ENCODE results near the gene CDH23.

Gene CDH23

GRCh38 chr10:71565284-71566000, 168.7 kb downstream of the CDH23 start:
- DNase-seq (ENCODE audit: low spot score): no peak

DNA sequence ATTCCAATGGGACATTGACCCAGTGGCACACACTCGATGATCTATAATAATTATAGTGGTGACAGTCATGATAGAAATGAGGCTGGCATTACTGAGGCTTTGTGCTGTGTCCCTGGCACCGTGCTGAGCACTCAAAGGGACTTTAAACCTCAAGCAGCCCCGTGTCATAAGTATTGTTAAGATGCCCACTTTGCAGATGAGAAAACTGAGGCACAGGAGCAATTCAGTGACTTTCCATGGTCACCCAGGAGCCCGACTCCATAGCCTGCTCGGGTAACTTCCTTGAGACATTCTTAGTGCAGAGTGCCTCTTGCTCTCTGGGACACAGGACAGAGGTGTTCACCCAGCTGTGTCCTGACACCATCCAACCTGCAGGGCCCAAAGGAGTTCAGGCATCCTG, 170.3 kb downstream of the CDH23 start:
- DNase-seq (ENCODE audit: low spot score): no peak

DNA sequence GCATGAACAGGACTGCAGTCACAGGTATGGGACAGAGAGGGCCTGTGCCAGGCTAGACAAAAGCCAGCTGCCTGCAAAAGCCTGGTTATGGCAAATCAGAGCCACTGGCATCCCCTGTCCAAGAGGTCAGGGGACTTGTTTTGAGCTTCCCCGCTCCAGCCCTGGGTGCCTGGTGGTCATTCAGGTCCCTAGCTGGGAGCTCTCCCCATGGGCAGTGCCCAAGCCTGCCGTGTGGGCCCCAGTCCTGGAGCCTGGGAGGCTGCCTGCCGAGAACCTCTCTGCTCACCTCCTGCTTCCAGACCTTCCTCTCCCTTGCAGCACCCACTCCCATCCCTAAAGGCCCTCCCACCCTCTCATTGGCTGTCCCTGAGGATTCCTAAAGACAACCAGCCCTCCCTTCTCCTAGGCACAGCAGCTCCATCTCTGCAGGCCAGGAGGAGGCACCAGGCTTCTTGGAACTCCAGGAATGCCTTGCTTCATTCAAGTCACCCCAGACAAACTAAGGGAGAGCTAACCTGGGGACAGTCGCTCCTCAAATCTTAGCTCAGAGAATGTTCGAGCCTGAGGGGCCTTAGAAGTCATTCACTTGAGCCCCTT, 172.3 kb downstream of the CDH23 start:
- DNase-seq (ENCODE audit: low spot score): no peak

GRCh38 chr10:71569775-71570588, 173.3 kb downstream of the CDH23 start:
- peak; percentile 72 for DNase-seq (ENCODE audit: low spot score)

DNA sequence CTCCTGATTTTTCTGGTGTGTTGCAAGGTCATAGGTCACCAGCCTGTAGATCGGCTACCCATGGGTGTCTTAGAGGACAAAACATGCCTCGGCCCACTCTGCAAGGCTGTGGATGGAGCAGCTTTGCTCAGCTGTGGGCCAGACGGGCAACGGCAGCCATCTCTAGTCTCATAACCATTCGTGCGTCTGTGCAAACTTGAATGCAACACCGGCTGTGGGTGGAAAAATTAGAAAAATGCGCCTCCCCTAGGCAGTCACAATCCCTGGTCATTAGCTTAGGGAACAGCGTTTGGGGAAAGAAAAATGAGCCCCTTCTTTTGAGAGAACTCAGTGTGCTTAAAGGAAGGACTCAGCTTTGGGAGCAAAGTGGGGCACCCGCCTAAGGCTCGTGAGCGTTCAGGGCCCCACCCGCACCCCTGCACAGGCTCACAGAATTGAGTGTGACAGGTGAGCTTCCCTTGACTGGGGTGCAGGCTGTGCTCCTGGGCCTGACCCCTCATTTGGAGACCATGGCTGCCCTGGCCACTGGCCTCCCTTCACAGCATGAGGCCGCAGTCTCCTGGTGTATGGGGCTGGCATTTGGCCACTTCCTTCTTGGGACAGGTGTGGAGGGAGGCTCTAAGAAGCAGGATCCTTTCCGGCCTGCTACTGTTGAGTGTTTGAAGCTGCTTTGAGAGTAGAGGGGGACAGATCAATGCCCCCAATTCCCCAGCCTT, 174.9 kb downstream of the CDH23 start:
- no peak for DNase-seq (ENCODE audit: low spot score)

- no peak for DNase-seq (ENCODE audit: low spot score)
These were observed 176.2 kb downstream of the CDH23 start for GRCh38 chr10:71572962-71573361.

- DNase-seq (ENCODE audit: low spot score): no peak
These were observed 177.1 kb downstream of the CDH23 start for GRCh38 chr10:71573562-71574518.

DNA sequence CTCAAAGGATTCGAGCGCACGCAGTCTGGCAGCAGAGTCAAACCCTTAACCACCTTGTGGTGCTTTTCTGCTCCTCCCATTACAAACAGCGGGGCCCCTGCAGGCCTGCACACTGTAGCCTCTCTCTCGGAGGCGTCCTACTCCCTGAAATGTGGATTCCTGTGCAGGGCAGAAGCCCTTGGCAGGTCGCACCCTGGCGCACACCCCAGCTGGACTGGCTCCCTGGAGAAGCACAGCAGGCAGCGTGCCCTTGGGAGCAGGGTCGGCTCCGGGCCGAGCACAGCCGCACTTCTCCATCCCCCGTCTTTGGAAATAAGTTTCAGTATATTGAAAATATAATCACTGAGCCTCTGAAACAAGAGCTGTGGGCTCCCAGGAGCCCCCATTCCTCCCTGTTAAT, 178.7 kb downstream of the CDH23 start:
- no peak for DNase-seq (ENCODE audit: low spot score)

GRCh38 chr10:71575934-71576801, 179.4 kb downstream of the CDH23 start:
- no peak for DNase-seq (ENCODE audit: low spot score)

- no peak for DNase-seq (ENCODE audit: low spot score)
These were observed 180.1 kb downstream of the CDH23 start for GRCh38 chr10:71576842-71577241.

- DNase-seq (ENCODE audit: low spot score): no peak
These were observed 180.6 kb downstream of the CDH23 start for GRCh38 chr10:71577345-71577744.

- no peak for DNase-seq (ENCODE audit: low spot score)
These were observed 181.3 kb downstream of the CDH23 start for GRCh38 chr10:71578069-71578468.

DNA sequence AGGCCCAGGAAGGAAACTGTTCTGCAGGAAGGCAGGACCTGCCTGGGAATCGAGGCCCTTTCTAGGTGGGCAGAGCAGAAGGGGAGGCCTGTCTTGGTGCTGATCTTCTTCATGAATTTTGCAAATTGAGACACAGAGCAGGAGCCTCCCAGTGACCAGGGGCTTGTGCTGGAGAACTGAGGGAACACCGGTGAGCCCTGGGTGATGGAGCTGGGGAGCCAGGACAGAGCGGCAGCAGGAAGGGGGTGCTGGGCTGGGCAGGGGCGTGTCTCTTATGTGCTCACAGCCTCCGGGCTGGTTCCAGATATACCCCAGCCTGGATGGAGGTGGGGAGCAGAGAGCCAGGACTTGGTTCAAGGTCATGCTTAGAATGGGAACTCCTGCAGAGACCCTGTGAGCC, 182.9 kb downstream of the CDH23 start:
- no peak for DNase-seq (ENCODE audit: low spot score)

DNA sequence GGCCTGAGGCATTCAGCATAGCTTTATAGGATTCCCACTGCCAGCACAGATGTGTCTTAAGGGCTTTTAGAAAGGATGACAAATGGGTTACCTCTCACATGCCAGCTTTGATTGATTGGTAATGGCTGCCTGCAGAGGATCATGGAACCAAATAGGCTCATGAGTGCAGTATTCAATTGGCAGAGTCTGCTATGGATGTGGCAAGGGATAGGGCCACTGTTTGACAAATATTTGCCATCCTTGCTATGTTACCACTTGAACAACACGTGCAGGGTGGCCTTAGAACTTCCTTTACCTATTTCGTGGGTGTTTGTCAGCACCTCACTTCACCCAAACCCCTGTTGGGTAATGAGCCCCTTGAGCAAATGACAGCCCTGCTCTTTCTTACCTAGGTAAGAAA, 183.7 kb downstream of the CDH23 start:
- no peak for DNase-seq (ENCODE audit: low spot score)

DNA sequence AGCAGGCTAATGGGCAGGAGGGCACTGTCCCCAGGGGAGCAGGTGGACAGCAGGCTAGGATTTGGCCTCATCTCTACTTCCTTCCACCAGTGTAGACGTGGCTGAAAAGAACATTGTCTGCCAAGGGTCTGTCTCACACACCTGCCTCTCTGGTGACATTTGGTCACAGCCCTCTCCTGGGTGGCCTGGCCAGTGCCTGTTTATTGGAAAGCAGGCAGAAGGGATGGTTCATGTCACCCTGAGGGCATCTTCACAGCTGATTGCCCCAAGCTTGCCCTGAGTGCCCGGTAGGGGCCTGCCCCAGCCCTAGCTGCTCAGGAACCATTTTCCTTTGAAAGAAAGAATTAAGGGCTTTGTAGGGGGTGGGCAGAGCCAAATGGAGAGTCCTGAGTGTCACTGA, 184.2 kb downstream of the CDH23 start:
- DNase-seq (ENCODE audit: low spot score): no peak

DNA sequence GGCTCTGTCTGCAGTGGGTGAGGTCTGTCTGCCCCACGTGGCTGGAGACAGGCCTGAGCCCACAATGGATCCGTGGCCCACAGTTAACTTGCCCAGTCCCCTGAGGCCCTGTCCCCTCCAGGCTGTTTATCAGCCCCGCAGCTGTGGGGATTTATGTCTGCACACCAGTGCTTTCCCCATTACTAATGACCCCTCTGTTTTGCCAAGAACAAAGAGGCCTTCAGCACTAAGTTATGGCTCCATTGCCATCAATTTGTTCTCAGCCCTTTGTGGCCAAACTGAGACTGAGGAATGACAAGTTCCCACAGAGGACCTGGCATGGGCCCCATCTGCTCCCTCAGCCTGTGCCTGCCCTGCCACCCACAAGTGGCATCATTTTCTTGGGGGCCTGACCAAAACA, 184.7 kb downstream of the CDH23 start:
- DNase-seq (ENCODE audit: low spot score): no peak

DNA sequence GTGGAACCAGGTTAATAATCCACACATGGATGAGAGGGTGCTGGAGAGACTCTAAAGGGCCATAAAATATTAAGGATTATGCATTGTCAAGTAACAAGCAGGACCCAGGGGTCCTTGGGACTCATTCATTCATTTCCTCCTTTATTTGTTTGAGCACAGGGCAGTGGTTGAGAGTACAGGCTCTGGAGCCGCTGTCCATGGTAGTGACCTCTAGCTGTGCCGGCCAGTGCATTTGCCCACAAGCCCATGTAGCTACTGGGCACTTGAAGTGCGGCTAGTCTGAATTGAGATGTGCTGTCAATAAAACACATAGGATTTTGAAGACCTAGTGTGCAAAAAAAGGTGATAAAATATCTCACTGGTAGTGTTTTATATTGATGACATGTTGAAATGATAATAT, 185.3 kb downstream of the CDH23 start:
- no peak for DNase-seq (ENCODE audit: low spot score)

- DNase-seq (ENCODE audit: low spot score): no peak
These were observed 186.1 kb downstream of the CDH23 start for GRCh38 chr10:71582506-71583475.

DNA sequence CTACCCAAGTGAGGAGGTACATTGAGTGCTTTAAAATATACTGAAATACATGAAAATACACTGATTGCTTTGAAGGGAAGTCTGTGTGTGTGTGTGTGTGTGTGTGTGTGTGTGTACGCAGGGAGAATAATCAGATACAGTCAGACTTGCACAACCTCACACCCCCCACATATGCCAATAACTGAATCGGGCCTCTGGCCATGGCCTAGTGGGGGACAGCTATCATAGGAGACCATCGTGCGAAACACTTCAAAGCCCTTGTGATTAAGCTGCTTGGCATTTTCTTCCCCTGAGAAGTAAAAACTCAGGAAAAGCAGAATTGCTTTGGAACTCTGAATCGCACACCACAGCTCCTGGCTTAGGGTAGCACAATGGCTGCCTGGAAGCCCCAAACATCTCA, 187.7 kb downstream of the CDH23 start:
- no peak for DNase-seq (ENCODE audit: low spot score)
